H1 (cell line): ENCODE measurements around the gene COL9A2. TPM values are rescaled to one million over a fixed set of nuclear protein-coding genes. Genes with fewer than 3 reads are reported as not detected.

Experiments
- CTCF ChIA-PET: fragments of 300-600 bp; sonication (Branson Sonifier 250); formaldehyde crosslinking; loops from one replicate; lab custom pipeline; 2021; ENCODE audit not compliant: partially characterized antibody; lab: Charles Lee
- POLR2A ChIA-PET: fragments of 300-600 bp; sonication (Branson Sonifier 250); formaldehyde crosslinking; loops from one replicate; lab custom pipeline; 2021; ENCODE audit warnings: inconsistent platforms; ENCODE audit not compliant: partially characterized antibody; lab: Charles Lee
- DNase-seq, 2 experiments: peaks; one replicate each; pipeline versions ENCODE4 v3.0.0 to v3.0.0-alpha.2; 2010 to 2022; ENCODE audit warnings: low spot score in 2 of 2, low read depth in 1 of 2, mixed read lengths in 1 of 2
- FAIRE-seq: peaks from 2 replicates; lab custom pipeline; 2011; peaks lifted over from hg19 to GRCh38; lab: Jason Lieb, UNC
- H2AFZ ChIP-seq: 2 replicates; pipeline ENCODE4 v1.8.1; 2012; ENCODE audit warnings: low read length, inconsistent platforms
- H2AK5ac ChIP-seq: 2 replicates; pipeline ENCODE4 v1.6.1; 2013; ENCODE audit warnings: low read depth, low read length
- H2BK120ac ChIP-seq: replicated peaks from 2 replicates; pipeline ENCODE3; 2013; ENCODE audit warnings: low read depth, low read length, inconsistent platforms
- H2BK12ac ChIP-seq: 2 replicates; pipeline ENCODE4 v1.6.1; 2013; ENCODE audit warnings: low read depth, low read length
- H2BK15ac ChIP-seq: 2 replicates; pipeline ENCODE4 v1.6.1; 2013; ENCODE audit warnings: low read length
- H2BK20ac ChIP-seq: 2 replicates; pipeline ENCODE4 v1.6.1; 2013; ENCODE audit warnings: low read length
- H2BK5ac ChIP-seq: 2 replicates; pipeline ENCODE4 v1.6.1; 2013; ENCODE audit warnings: low read depth, low read length
- H3K14ac ChIP-seq: 2 replicates; pipeline ENCODE4 v1.6.1; 2013; ENCODE audit warnings: inconsistent platforms; ENCODE audit not compliant: insufficient read length
- H3K18ac ChIP-seq: 2 replicates; pipeline ENCODE4 v1.6.1; 2013; ENCODE audit warnings: low read length; ENCODE audit errors: extremely low read depth
- H3K23ac ChIP-seq: 2 replicates; pipeline ENCODE4 v1.6.1; 2013; ENCODE audit warnings: inconsistent platforms; ENCODE audit not compliant: insufficient read length
- H3K23me2 ChIP-seq: 2 replicates; pipeline ENCODE4 v1.6.1; 2013; ENCODE audit warnings: low read depth, low read length
- H3K27ac ChIP-seq: 2 replicates; pipeline ENCODE4 v1.6.1; 2011; ENCODE audit warnings: low read depth, low read length, inconsistent platforms
- H3K27me3 ChIP-seq, 4 experiments: replicated peaks in 1 of 4; 1 replicate in 1 of 4; 2 replicates in 3 of 4; pipeline versions ENCODE4 v1.6.1 to v1.8.1; 2011 to 2013; ENCODE audit warnings: low read length in 3 of 4, mild to moderate bottlenecking in 3 of 4, inconsistent platforms in 2 of 4, mixed read lengths in 2 of 4, moderate library complexity in 1 of 4; ENCODE audit not compliant: control insufficient read depth in 3 of 4, insufficient read depth in 3 of 4; ENCODE audit errors: extremely low read depth in 1 of 4
- H3K36me3 ChIP-seq, 4 experiments: 2 replicates each; pipeline versions ENCODE4 v1.6.1 to v1.8.1; 2011 to 2013; ENCODE audit warnings: mild to moderate bottlenecking in 4 of 4, low read length in 3 of 4, moderate library complexity in 2 of 4, control low read depth in 1 of 4, inconsistent platforms in 1 of 4; ENCODE audit not compliant: insufficient read depth in 4 of 4, control insufficient read depth in 2 of 4
- H3K4ac ChIP-seq: replicated peaks from 2 replicates; pipeline ENCODE3; 2013; ENCODE audit warnings: low read length, low read depth, mixed read lengths, inconsistent platforms; ENCODE audit not compliant: insufficient read length
- H3K4me1 ChIP-seq, 4 experiments: replicated peaks in 1 of 4; 1 replicate in 1 of 4; 2 replicates in 3 of 4; pipeline versions ENCODE4 v1.6.1 to v1.8.1; 2011 to 2013; ENCODE audit warnings: low read length in 3 of 4, inconsistent platforms in 2 of 4, mixed read lengths in 1 of 4; ENCODE audit not compliant: insufficient read depth in 4 of 4, control insufficient read depth in 3 of 4
- H3K4me2 ChIP-seq, 2 experiments: 2 replicates each; pipeline versions ENCODE4 v1.6.1 to v1.8.1; 2011 to 2013; ENCODE audit warnings: low read depth in 2 of 2, low read length in 2 of 2, control low read depth in 1 of 2, inconsistent platforms in 1 of 2, mild to moderate bottlenecking in 1 of 2; ENCODE audit not compliant: insufficient read depth in 1 of 2
- H3K4me3 ChIP-seq, 4 experiments: fragments of 200-600, 300-600 bp in 1 of 4; sonication (generic), shearing (Covaris generic), sonication (Bioruptor Twin) in 1 of 4; 2 replicates each; pipeline versions ENCODE4 v1.5.1 to v1.8.1; 2011 to 2016; ENCODE audit warnings: low read length in 4 of 4, low read depth in 3 of 4, control low read depth in 2 of 4, inconsistent platforms in 2 of 4, mild to moderate bottlenecking in 2 of 4, mixed read lengths in 1 of 4, moderate library complexity in 1 of 4; ENCODE audit not compliant: insufficient read depth in 2 of 4; ENCODE audit errors: extremely low read depth in 1 of 4
- H3K56ac ChIP-seq: replicated peaks from 2 replicates; pipeline ENCODE3; 2013; ENCODE audit warnings: low read depth, mild to moderate bottlenecking, mixed read lengths, low read length, inconsistent platforms; ENCODE audit not compliant: insufficient read length
- H3K79me1 ChIP-seq: 2 replicates; pipeline ENCODE4 v1.6.1; 2013; ENCODE audit warnings: low read depth, low read length, control low read depth
- H3K79me2 ChIP-seq, 2 experiments: 2 replicates each; pipeline versions ENCODE4 v1.6.1 to v1.8.1; 2012 to 2013; ENCODE audit warnings: low read length in 2 of 2, mild to moderate bottlenecking in 2 of 2, inconsistent platforms in 1 of 2; ENCODE audit not compliant: insufficient read depth in 2 of 2, control insufficient read depth in 1 of 2
- H3K9ac ChIP-seq, 4 experiments: replicated peaks in 1 of 4; 1 replicate in 1 of 4; 2 replicates in 3 of 4; pipeline versions ENCODE4 v1.6.1 to v1.8.1; 2011 to 2013; ENCODE audit warnings: low read depth in 3 of 4, low read length in 3 of 4, control low read depth in 2 of 4, mild to moderate bottlenecking in 2 of 4, moderate library complexity in 2 of 4, inconsistent platforms in 1 of 4; ENCODE audit errors: extremely low read depth in 1 of 4
- H3K9me3 ChIP-seq, 2 experiments: 2 replicates each; pipeline versions ENCODE4 v1.6.1 to v1.8.1; 2012 to 2013; ENCODE audit warnings: mild to moderate bottlenecking in 2 of 2, moderate library complexity in 2 of 2, control low read depth in 1 of 2, inconsistent platforms in 1 of 2, low read depth in 1 of 2, low read length in 1 of 2, mixed read lengths in 1 of 2; ENCODE audit not compliant: insufficient read depth in 2 of 2
- H4K20me1 ChIP-seq, 2 experiments: replicated peaks in 1 of 2; 2 replicates each; pipeline versions ENCODE3 to v1.8.1; 2011 to 2013; ENCODE audit warnings: inconsistent platforms in 2 of 2, low read length in 2 of 2, mild to moderate bottlenecking in 1 of 2; ENCODE audit not compliant: insufficient read depth in 2 of 2, control insufficient read depth in 1 of 2
- H4K5ac ChIP-seq: 2 replicates; pipeline ENCODE4 v1.6.1; 2013; ENCODE audit warnings: low read length, low read depth, mixed read lengths, inconsistent platforms; ENCODE audit not compliant: insufficient read length
- H4K8ac ChIP-seq: 2 replicates; pipeline ENCODE4 v1.8.0; 2013; ENCODE audit warnings: mild to moderate bottlenecking, moderate library complexity, low read length, inconsistent platforms; ENCODE audit not compliant: insufficient read depth; ENCODE audit errors: extremely low read depth
- H4K91ac ChIP-seq: replicated peaks from 2 replicates; pipeline ENCODE3; 2013; ENCODE audit warnings: low read length, mixed read lengths, inconsistent platforms; ENCODE audit not compliant: insufficient read length
- BCL11A ChIP-seq, 2 experiments: IDR thresholded peaks; one replicate each; pipeline ENCODE4 v1.6.1; 2011; ENCODE audit warnings: low read depth in 2 of 2, low read length in 2 of 2, mild to moderate bottlenecking in 2 of 2
- CBX5 ChIP-seq: fragments of 300-800, 300-1000 bp; sonication (generic); IDR thresholded peaks from 2 replicates; pipeline ENCODE4 v1.7.1; 2016; ENCODE audit warnings: antibody characterized with exemption, low read length, low read depth
- CTBP2 ChIP-seq: IDR thresholded peaks from 2 replicates; pipeline ENCODE4 v1.7.0; 2011; ENCODE audit warnings: borderline replicate concordance, mild to moderate bottlenecking, moderate library complexity, mixed read lengths, low read length; ENCODE audit not compliant: insufficient read depth, insufficient read length
- EP300 ChIP-seq, 2 experiments: IDR thresholded peaks; 1 replicate in 1 of 2; 2 replicates in 1 of 2; pipeline ENCODE4 v1.6.1; 2011 to 2012; ENCODE audit warnings: low read depth in 2 of 2, low read length in 2 of 2, mild to moderate bottlenecking in 2 of 2, borderline replicate concordance in 1 of 2, inconsistent platforms in 1 of 2, moderate library complexity in 1 of 2
- POLR2AphosphoS5 ChIP-seq: IDR thresholded peaks from 2 replicates; pipeline ENCODE4 v1.6.1; 2011; ENCODE audit warnings: low read depth, low read length
- SIRT6 ChIP-seq: IDR thresholded peaks from one replicate; pipeline ENCODE4 v1.7.1; 2012; ENCODE audit warnings: low read length, inconsistent platforms
- polyA plus RNA-seq, 7 experiments: library from polyadenylated mRNA; depleted of rRNA in 3 of 7; stranded (reverse) in 5 of 7; unstranded in 2 of 7; fragments of >200 nt in 5 of 7; fragments of 200-250 nt in 2 of 7; gene quantifications; 1 replicate in 5 of 7; 2 replicates in 1 of 7; 4 replicates in 1 of 7; pipeline versions ENCODE4 v1.2.1 to v1.2.3, GENCODE V29; 2011 to 2013; ENCODE audit warnings: missing spikeins in 2 of 7, mixed read lengths in 2 of 7
- total RNA-seq: library from RNA; stranded (reverse); fragmentation: NEBNext Ultra II Directional; extraction: Animal tissue kit (Norgen Biotek cat#: 25700); gene quantifications from 2 replicates; pipeline ENCODE4 v1.2.1, GENCODE V29; 2021
- TF ChIP-seq, protein P1 (sequence below): IDR thresholded peaks from 2 replicates; pipeline ENCODE4 v1.6.1; 2012; ENCODE audit warnings: low read length, inconsistent platforms

Gene COL9A2
- total and polyA plus RNA-seq, 2 of the 8 experiments (the other 6 are each of a cell fraction or from before 2014, with no cell fraction given) = 3.2 to 3.3 TPM

DNA sequence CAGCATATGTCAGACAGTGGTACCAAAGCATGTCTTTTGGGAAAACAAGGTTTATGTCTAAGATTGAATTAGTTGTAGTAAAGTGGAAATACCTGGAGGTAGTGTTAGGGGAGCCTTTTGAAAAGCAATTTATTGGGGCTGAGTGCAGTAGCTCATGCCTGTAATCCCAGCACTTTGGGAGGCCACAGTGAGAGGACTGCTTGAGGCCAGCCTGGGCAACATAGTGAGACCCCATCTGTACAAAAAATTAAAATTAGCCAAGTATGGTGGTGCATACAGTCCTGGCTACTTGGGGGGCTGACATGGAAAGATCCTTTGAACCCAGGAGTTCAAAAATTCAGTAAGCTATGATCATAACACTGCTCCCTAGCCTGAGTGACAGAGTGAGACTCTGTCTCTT, 51.8 kb downstream of the COL9A2 start:
- Histone ChIP-seq H2AFZ (no peak overlapping the region), H3K27ac (no peak overlapping the region), H2AK5ac (no peak overlapping the region), H3K18ac (no peak overlapping the region), H3K56ac (no peak overlapping the region), H4K8ac (no peak overlapping the region), H3K23me2 (no peaks in the 10 kb centered on the region), H2BK15ac (no peak overlapping the region), H3K79me1 (no peaks in the 10 kb centered on the region), H2BK5ac (no peak overlapping the region), H3K79me2 (peaks cover 0 to 3% of the 10 kb centered on the region in 2 experiments; a peak in 2 of 4 replicates), H3K23ac (no peak overlapping the region), H2BK12ac (no peak overlapping the region), H2BK20ac (no peak overlapping the region), H4K20me1 (peaks cover 1 to 2% of the 10 kb centered on the region in 2 experiments), H3K9me3 (no peaks in the 10 kb centered on the region), H2BK120ac (no peak overlapping the region), H3K36me3 (peaks cover 5 to 55% (median 26%) of the 10 kb centered on the region in 4 experiments; a peak in 7 of 8 replicates), H3K4ac (no peak overlapping the region), H3K4me1 (no peaks in the 10 kb centered on the region), H4K5ac (no peak overlapping the region), H3K14ac (no peak overlapping the region), H3K4me2 (no peak overlapping the region), H3K9ac (no peak overlapping the region), H3K27me3 (no peaks in the 10 kb centered on the region), H4K91ac (no peak overlapping the region), H3K4me3 (no peak overlapping the region)
- POLR2A ChIA-PET = no interaction called here
- no peak for DNase-seq
- no peak for FAIRE-seq
- TF ChIP-seq CTBP2 = no peak
- no peak for TF ChIP-seq SIRT6
- TF ChIP-seq EP300 (IDR thresholded peaks at IDR 0.05; ENCODE audit: borderline replicate concordance in 1 of 2, low read depth in 2 of 2, low read length in 2 of 2) = no peak
- TF ChIP-seq, protein P1, sequence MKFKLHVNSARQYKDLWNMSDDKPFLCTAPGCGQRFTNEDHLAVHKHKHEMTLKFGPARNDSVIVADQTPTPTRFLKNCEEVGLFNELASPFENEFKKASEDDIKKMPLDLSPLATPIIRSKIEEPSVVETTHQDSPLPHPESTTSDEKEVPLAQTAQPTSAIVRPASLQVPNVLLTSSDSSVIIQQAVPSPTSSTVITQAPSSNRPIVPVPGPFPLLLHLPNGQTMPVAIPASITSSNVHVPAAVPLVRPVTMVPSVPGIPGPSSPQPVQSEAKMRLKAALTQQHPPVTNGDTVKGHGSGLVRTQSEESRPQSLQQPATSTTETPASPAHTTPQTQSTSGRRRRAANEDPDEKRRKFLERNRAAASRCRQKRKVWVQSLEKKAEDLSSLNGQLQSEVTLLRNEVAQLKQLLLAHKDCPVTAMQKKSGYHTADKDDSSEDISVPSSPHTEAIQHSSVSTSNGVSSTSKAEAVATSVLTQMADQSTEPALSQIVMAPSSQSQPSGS = no peak
- no peak for TF ChIP-seq BCL11A (IDR thresholded peaks at IDR 0.05; ENCODE audit: low read depth in 2 of 2, low read length in 2 of 2)
- no peak for TF ChIP-seq CBX5
- TF ChIP-seq POLR2AphosphoS5 = no peak
- CTCF ChIA-PET = interaction anchor here (1.0 to 1.5 kb wide), 2 partner anchors 9 to 50 kb away, joined by 3 to 4 read pairs; no protein-coding TSS in a partner anchor
